Astrocyte (in vitro differentiated cells and primary cell): ENCODE data around the gene CDCA4.

Experiments used
- CTCF ChIP-seq: IDR thresholded peaks from 2 replicates; pipeline ENCODE4 v1.5.1; 2011; ENCODE audit warnings: low read depth, mild to moderate bottlenecking, inconsistent platforms, low read length, moderate library complexity; ENCODE audit not compliant: insufficient read depth
- EZH2 ChIP-seq: IDR thresholded peaks from 2 replicates; pipeline ENCODE4 v1.6.1; 2012; ENCODE audit warnings: mild to moderate bottlenecking, low read length, inconsistent platforms; ENCODE audit not compliant: insufficient read depth

GRCh38 chr14:104989951-104990303 is 31.0 kb downstream of the CDCA4 start:
- no peak for TF ChIP-seq CTCF
- no peak for TF ChIP-seq EZH2
